Left lobe of liver (tissue), 2 donors: ENCODE measurements around the gene RERE. TPM values are rescaled to one million over a fixed set of nuclear protein-coding genes. Genes with fewer than 3 reads are reported as not detected.
"Not testable (repeated sequence)": the region's sequence is repeated elsewhere in the genome, so short reads cannot be mapped to it uniquely, and the experiment has no call there.

ENCODE experiments used
- ATAC-seq: fragments of 200-7000 bp; cut with Tn5 transposase; one replicate; pipeline ENCODE4 v1.9.1; 2020; ENCODE audit warnings: mild to moderate bottlenecking, moderate library complexity
- DNase-seq: peaks from one replicate; pipeline ENCODE4 v3.0.0-alpha.2; 2020; ENCODE audit warnings: low spot score
- total RNA-seq: library from RNA; stranded (reverse); gene quantifications from one replicate; pipeline ENCODE4 v1.2.1, GENCODE V29; 2021
- donor health status: DM: no; HTN: no; CAD: no; lungs with moderate emphysema.
- donor health status: DM: no; HTN: yes; CAD: no.

RERE gene
- total RNA-seq, 1 donor from 2014 or later = 30.9 TPM

DNA sequence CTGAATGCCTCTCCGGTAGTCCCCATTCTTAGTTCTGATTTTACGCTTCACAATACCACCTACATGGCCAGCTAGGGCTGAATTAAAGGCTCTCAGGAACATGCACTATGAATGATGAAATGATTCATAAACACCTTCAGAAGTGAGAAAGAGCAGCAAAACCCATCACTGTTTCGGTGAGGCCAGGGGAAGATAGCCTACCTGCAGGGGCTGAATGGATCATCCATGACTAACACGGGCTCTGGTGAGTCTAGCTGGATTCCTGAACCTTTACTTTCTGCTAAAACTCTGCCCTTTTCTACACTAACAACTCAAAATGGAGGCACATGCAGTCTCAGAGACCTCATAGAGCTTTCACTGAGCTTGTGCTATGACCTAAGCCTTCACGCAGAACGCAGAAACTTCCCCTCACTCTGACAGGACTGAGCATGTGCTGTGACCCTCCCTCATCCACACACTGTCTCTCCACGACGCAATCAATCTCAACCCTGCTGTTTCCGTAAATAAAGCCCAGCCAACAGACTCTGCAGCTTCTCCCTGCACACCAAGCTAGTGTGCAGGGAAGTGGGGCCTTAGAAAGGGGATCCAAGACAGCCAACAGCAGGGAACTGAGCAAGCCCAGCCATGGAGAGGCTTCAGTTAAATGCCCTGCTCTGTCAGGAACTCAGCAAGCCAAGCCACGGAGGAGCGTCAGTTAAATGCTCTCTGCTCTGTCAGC lies 291.7 kb downstream of the RERE start:
- DNase-seq (peak; percentile 90), ATAC-seq (peak; percentile 96)

- ATAC-seq = peak; percentile 19
- no peak for DNase-seq
These were observed 292.3 kb downstream of the RERE start for GRCh38 chr1:8525216-8525557.

DNA sequence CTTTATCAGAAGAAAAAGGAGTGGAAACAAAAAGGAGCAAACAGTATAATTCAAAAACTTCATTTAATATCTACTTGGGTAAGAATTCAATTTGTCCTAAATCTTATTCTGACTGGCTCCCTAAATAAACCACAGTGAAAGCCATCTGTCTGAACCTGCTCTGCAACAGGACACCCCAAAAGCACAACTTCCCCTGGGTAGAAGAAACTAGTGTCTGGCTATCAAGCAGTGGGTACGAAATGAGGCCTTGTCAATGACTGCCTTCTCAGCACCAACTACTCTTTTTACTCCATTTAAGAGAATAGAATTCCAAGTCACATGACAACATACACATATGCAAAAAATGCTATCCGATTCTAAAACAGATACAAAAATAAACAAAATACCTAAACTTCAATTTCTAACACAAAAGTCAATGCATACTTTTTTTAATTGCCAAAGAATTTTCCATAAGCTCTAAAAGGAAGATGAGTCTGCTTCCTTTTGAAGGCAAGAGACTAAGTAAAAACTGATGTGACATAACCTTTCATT lies 292.7 kb downstream of the RERE start:
- DNase-seq (no peak), ATAC-seq (no peak)

DNA sequence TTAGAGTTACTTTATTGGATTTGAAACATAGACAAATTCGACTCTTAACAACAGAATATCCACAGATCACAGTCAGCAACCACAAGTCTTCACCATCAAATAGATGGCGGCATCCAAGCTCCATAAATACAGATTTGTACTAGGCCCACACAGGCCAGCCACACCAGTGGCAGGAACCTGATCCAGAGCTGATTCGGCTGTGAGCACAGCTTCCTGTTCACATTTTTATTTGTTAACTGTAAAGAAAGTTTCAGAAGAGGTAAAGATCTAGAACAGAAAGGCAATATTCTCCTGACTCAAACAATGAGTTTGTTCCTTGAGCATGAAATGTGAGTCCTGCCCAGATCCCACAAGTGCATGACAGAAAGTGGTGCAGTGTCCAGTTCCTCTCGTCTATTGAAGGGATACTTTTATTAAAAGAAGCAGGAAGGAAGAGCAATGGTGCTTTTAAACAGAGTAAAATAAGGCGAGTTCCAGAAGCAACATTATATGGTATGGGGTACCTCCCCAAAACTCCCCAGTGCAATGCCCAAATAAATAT lies 293.7 kb downstream of the RERE start:
- DNase-seq (no peak), ATAC-seq (no peak)

GRCh38 chr1:8520483-8520966 lies 296.9 kb downstream of the RERE start:
- no peak for DNase-seq
- peak; percentile 14 for ATAC-seq

DNA sequence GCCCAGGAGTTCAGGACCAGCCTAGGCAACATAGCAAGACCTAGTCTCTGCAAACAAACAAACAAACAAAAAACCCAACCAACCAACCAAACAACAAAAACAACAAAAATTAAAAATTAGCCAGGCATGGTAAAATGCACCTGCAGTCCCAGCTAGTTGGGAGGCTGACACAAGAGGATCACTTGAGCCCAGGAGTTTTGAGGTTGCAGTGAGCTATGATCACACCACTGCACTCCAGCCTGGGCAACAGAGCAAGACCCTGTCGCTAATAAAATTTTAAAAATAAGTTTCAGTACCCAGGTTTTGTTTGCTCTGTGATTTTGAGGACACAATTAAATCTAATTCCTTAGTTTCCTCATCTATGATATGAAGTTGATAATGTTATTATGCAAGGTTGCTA lies 298.3 kb downstream of the RERE start:
- DNase-seq (no peak), ATAC-seq (no peak)

DNA sequence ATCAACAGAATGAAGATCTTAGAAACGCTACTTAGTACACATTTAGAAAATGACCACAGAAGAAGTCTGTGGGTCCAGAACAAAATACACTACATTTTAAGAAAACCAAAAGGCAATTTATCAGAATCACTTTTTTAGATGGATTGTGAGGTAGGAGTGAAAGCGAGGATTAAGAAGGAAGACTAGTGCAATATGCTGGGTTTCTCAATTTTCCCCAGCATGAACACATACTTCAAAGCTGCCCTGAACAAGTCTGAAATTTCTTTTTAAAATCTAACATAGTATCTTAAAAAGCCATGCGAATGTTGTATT lies 299.0 kb downstream of the RERE start:
- ATAC-seq = no peak
- no peak for DNase-seq

GRCh38 chr1:8517661-8518489 lies 299.6 kb downstream of the RERE start:
- ATAC-seq = no peak
- DNase-seq = no peak

DNA sequence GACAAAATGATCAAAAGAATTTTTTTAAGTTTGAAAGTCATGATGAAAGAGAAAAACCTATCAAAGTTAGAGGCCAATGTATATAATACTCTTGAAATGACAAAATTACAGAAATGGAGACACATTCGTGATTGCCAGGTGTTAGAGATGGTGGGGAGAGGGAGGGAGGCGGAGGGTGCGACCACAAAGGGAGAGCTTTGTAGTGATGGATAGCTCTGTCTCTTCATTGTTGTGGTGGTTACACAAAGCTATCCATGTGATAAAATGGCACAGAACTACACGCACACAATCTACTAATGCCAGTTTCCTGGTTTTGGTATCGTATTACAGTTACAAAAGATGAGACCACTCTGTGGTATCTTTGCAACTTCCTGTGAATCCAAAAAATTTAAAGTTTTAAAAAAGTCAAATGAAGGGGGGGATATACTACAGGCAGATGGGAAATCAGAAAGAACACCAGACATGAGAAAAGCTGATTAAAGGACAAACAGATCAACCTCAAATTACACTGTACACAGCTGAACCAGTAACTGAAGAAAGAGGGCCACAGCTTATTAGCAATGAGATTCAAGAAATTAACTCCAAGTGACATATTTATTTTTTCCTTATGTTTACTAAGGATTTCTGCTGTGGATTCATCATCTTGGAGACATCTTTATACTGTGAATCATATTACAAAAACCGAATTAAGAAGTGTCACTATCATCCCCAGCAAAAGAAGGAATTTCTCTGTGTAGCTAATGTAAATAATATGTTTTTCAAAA lies 300.5 kb downstream of the RERE start:
- DNase-seq (no peak), ATAC-seq (no peak)

- ATAC-seq (no peak), DNase-seq (no peak)
These were observed 301.1 kb downstream of the RERE start for GRCh38 chr1:8516278-8516777.

DNA sequence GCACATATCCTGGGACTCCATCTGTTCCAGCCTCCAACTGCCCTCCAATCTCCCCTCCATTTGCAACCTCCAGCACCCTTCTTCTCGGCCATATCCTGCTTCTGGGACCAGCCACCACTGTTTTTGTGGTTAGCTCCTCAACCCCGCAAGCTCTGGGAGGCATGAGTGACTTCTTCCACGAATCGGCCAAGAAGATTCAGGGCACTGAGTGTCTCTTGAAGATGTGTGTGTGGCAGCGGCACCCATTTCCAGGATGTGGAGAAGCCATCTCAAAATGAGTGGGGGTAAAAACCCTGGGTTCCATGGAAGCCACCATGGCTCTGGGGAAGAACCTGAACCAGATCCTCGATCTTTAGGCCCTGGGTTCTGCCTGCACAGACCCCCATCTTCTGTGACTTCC lies 304.9 kb downstream of the RERE start:
- no peak for ATAC-seq
- DNase-seq = no peak

DNA sequence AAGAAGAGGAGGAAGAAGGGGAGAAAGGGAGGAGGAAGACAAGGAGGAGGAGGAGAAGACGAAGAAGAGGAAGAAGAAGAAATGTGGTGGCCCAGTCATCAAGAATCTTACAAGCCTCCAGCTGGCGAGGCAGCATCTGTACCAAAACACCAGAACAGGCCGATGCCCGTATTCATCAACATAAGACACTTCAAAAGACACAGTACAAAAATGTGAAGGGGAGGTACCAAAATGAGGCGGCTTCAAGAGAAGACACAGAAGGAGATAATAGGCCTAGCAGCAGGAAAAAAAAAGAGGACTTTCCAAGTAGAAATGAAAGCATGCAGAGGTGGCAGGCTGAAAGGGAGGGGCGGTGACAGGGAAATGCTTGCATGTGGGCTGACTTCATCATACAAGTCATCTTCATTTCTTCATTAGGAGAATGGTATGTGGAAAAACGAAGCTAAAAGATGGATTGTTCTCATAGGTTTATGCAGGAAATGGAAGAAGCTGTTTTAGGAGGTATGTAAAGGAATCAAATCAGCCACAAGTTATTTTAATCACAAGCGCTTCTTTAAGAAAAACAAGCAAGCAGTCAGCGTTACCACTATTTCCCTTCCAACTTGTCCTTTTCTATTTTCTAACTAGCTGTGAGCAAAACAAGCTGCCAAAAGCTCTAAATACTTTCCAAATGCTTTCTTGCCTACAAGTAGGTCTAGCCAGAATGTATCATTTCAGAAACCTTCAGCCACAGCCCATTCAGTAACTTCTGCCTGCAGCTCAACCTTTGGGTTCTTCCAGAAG lies 307.2 kb downstream of the RERE start:
- DNase-seq (no peak), ATAC-seq (no peak)

GRCh38 chr1:8509579-8509978 lies 307.9 kb downstream of the RERE start:
- ATAC-seq (no peak), DNase-seq (no peak)

- ATAC-seq (no peak), DNase-seq (no peak)
These were observed 310.3 kb downstream of the RERE start for GRCh38 chr1:8506995-8507615.

DNA sequence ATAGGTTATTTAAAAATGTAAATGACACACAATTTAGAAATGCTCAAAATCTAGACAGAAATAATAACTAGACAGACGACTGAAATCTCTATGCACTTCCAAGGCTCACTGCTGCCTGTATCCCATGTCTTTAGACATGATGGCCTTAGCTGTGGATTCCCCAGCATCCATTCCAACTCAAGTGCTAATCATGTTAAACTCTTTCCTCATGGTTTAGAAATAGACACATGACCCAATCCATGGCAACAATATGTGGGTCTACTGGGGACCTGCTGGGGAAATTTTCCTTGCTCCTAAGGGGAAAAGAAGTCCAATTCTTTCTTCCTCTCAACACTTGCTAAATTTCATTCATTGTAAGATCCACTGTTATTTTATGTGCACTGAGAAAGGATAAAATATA lies 311.0 kb downstream of the RERE start:
- ATAC-seq (no peak), DNase-seq (no peak)

GRCh38 chr1:8503842-8504241 lies 313.6 kb downstream of the RERE start:
- no peak for DNase-seq
- ATAC-seq = no peak

DNA sequence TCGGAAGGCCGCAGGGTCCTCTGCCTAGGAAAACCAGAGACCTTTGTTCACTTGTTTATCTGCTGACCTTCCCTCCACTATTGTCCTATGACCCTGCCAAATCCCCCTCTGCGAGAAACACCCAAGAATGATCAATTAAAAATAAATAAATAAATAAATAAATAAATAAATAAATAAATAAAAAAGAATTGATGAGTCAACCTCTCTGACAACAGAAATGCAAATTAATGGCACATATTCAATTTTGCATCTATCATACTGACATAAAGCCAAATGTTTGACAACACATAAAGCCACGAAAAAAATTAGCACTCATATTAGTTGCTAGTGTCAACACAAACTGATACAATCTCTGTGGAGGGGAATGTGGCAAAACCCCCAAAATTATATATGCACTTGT lies 314.5 kb downstream of the RERE start:
- not testable (repeated sequence) for ATAC-seq, DNase-seq

- ATAC-seq (peak; percentile 91), DNase-seq (no peak)
These were observed 320.1 kb downstream of the RERE start for GRCh38 chr1:8497210-8497819.

DNA sequence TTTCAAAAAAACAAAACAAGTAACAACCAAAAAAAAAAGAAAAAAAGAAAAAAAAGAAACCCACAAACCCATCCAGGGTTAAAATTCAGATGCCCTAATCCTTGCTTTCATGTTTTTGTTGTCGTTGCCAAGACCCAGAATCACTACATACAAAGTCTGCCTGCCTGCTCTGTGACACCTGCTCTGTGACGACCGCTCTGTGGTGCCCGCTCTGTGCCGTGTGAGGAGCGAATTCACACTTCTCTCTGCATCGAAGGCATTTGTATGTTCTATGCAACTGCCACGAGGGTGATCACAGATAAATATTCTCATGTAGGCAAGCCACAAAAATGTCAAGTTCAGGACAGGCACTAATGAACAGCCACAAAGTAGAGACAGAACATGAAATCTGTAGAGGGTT lies 321.0 kb downstream of the RERE start:
- ATAC-seq = no peak
- no peak for DNase-seq
